Tongue (tissue), 2 donors: ENCODE results near the gene LANCL3. TPM values are rescaled to one million over a fixed set of nuclear protein-coding genes. Genes with fewer than 3 reads are reported as not detected.
"Not testable (repeated sequence)": the region's sequence is repeated elsewhere in the genome, so short reads cannot be mapped to it uniquely, and the experiment has no call there.

ENCODE experiments used
- DNase-seq: peaks from one replicate; pipeline ENCODE4 v3.0.0-alpha.2; 2015
- total RNA-seq: library from RNA; depleted of rRNA; stranded (reverse); fragments of >200 nt; gene quantifications from one replicate; pipeline ENCODE4 v1.2.3, GENCODE V29; 2014

The LANCL3 gene
- 0.51 TPM for total RNA-seq

DNA sequence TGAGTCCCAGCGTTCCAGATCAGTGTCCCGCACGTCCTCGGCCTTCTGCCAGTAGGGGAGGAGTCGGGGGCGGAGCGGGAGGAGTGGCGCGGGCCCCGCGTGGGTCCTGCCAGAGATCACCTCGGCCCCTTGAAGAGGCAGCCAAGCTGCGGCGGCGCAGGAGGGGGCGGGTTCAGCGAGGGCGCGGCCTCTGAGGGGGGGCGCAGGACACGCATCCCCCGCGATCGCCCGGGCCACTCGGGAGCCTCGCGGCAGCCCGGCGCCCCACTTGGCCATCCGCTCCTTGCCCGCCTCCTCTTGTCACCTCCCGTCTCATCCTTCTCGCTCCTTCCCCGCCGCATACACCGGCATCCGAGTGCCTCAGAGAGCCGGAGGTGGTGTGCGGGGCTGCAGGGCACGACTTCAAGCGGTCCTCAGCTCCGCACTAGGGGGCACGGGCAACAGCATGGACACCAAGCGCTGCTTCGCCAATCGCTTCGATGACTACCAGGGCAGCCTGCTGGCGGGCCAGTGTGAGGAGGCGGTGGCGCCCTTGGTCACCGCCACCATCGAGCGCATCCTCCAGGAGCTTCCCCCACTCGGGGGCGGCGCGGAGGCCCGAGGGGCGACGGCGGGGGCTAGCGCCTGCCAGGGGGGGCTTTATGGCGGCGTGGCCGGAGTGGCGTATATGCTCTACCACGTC is at the start of gene LANCL3:
LANCL3 (plus strand) TSS at position 236 of the 682 bp plus-strand sequence; CDS start at position 446, 210 bp downstream.
- peak; percentile 1 for DNase-seq

DNA sequence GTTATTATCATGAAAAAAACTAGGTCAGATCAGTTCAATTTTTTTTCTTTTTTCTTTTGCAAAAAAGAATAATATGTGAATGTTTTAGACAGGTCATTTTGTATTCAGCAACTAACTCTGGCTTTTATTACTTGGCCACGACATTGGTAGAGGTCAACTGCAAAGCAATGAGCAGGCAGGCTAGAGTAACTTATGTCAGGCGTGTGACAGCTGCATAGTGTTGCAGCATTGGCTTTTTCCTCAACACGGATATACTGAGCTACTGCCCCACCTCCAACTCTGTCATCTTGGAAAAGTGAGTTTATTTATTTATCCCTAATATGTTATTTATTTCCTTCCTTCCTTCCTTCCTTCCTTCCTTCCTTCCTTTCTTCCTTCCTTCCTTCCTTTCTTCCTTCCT is 47.8 kb upstream of the LANCL3 start:
- DNase-seq = peak; percentile 3

DNA sequence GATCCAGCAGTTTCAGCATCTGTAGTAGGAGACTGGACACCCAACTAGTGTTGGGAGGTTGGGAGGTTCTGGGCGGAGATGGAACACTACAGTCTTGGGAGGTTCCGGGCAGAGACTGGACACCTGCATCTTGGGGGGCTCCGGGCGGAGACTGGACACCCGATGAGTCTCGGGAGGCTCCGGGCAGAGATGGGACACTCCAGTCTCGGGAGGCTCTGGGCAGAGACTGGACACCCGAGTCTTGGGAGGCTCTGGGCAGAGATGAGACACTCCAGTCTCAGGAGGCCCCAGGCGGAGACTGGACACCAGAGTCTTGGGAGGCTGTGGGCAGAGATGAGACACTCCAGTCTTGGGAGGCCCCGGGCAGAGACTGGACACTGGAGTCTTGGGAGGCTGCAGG is 29.5 kb upstream of the LANCL3 start:
- DNase-seq = no peak

DNA sequence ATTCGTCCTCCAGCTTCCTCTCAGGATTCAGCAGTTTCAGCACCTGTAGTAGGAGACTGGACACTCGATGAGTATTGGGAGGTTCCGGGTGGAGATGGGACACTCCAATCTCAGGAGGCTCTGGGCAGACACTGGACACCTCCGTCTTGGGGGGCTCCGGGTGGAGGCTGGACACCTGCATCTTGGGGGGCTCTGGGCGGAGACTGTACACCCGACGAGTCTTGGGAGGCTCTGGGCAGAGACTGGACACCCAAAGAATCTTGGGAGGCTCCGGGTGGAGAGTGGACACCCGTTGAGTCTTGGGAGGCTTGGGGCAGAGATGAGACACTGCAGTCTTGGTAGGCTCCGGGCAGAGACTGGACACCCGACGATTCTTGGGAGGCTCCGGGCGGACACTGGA is 28.7 kb upstream of the LANCL3 start:
- DNase-seq = no peak

DNA sequence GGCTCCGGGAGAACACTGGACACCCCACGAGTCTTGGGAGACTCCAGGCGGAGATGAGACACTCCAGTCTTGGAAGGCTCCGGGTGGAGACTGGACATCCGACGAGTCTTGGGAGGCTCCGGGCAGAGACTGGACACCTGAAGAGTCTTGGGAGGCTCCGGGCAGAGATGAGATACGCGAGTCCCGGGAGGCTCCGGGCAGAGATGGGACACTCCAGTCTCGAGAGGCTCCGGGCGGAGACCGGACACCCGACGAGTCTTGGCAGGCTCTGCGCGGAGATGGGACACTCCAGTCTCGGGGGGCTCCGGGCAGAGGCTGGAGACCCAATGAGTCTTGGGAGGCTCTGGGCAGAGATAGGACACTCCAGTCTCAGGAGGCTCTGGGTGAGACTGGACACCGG is 28.1 kb upstream of the LANCL3 start:
- DNase-seq = no peak

DNA sequence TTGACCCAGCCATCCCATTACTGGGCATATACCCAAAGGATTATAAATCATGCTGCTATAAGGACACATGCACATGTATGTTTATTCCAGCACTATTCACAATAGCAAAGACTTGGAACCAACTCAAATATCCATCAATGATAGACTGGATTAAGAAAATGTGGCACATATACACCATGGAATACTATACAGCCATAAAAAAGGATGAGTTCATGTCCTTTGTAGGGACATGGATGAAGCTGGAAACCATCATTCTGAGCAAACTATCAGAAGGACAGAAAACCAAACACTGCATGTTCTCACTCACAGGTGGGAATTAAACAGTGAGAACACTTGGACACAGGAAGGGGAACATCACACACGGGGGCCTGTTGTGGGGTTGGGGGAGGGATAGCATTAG is 26.9 kb upstream of the LANCL3 start:
- not testable (repeated sequence) for DNase-seq

DNA sequence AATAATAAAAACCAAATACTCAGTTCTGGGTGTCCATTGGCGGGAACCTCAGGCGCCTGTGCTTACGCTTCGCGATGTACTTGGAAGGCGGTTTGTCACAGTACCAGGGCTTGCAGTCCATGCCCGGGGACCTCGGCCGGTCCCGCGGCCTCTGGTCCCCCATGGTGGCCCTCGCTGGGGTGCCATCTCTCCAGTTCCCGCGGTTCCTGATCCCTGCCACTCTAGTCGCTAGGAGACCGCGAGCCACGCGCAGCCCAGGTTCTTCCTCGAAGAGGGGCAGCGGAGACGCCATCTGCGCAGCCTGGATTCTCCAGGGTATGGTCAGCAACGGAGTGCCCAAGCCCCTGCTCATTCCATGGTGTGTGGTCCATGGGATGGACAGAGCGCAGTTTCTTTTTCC is 26.4 kb upstream of the LANCL3 start:
- no peak for DNase-seq

DNA sequence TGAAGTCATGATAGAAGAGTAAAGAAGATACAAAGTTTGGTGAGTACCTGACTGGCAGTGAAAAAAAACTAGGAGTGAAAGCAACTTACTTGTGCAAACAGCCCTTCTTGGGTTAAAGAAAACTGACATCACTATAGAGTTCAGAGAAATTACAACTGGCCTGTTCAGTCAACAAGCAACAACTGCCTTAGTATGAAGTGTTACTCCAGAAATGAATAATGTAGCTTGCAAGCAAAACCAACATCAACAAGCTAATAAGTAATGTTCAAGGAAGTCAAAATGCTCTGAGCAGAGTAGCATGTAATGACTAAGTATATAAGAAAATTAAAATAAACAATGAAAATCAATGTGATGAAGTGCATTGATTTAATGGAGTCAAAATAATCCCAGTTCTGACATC is 21.8 kb upstream of the LANCL3 start:
- not testable (repeated sequence) for DNase-seq

DNA sequence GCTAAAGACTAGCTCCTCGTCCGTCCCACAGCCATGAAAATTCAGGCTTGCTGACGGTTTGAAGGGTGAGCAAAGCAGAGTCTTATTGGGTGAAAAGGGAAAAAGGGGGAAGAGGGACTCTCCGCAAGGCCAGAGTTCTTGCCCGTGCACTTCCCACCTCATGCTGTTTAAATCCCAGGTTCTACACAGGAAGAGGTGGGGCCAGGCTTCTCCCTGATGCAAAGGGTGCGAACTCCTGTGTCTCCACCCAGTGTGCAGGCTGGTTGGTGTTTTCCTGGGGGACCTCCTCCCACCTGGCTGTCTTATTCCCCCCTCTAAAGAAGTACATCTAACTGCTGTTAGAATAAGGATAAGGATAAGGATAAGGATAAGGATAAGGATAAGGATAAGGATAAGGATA is 18.0 kb upstream of the LANCL3 start:
- DNase-seq = no peak

DNA sequence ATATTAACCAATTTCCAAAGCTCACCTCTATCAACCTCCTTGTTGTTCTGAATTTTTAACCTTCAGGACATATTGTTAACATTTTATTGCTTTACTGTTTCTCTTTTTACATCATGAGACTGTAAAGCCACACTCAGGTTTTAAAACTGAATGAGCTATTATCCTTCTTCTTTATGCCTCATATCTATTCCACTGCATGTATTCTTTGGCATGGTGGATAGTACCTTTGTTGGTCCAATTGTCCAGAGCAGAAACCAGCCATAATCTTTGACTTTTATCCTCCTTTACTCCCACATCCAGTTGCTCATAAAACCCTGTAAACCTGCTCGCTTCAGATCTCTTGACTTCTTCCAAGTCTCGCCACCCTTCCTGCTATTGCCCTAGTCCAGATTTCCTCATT is 6.2 kb upstream of the LANCL3 start:
- DNase-seq = not testable (repeated sequence)

DNA sequence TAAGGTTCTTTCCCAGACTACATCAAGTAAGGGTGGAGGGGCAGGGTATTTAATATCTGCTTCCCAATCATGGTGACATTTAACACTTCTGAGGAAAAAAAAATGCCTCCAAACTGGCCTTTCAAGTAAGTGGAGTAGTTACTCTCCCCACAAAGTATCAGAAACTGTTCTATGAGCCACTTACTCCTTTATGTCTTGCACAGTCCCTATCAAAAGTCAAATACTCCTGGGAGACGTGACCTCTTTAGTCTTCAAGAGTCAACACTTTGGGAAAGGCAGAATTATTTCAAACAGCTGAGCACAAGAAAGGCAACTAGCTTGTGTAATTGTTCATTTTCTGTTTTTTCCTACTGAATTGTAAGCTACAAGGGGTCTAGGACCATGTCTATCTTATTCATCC is 1.1 kb upstream of the LANCL3 start:
- DNase-seq = not testable (repeated sequence)

DNA sequence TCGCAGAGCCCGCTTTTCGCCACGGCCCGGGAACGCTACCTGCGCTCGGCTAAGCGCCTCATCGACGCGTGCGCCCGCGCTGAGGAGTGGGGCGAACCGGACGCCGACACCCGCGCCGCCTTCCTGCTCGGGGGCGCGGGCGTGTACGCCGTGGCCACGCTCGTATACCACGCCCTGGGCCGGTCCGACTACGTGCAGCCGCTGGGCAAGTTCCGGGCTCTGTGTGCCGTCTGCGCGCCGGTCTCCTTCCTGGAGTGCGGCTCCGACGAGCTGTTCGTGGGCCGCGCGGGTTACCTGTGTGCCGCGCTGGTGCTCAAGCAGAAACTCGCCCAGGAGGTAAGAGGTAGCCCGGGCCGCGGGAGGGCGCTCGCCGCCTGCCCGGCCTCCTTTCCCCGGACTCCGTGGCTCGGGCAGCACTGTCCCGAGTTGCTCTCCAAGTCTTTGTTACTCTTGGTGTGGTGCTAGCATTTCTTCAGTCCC is 687 bp downstream of the LANCL3 start:
- DNase-seq = peak; percentile 1

DNA sequence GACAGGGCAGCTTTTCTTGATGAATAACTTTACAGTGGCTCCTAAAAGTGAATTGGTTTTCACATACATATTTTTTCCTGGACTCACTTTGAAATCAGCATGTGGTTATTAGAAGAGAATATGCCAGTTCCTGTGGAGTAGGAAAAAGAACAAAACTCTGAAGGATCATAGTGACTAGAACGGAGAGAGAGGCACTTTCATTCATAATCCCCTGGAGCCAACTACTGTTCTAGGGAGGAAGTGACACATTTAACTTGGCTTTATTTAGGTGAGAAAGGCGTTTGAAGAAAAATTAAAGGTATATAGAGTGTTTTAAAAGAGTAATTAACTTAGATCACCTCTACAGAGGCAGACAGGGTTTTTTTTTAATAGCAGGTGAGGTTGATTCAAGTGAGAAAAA is 1.7 kb downstream of the LANCL3 start:
- not testable (repeated sequence) for DNase-seq

DNA sequence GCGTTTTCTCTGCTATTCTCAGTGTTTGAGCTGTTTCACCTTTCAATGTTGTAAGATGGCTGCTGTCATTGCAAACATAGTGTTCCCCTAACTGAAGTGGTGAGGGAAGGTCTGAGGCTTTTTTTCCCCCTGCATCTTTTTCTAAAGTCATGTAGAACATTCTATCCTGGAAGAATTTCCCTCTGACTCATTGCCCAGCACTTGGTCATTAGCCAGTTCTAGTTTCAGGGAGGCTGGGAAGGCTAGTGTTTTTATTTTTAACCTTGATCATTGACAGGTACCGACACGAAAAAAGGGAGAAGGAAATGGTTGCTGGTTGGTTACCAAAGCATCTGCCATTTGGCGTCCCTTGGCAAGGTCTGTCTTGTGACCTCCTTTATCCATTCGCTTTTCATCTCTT is 6.6 kb downstream of the LANCL3 start:
- no peak for DNase-seq

DNA sequence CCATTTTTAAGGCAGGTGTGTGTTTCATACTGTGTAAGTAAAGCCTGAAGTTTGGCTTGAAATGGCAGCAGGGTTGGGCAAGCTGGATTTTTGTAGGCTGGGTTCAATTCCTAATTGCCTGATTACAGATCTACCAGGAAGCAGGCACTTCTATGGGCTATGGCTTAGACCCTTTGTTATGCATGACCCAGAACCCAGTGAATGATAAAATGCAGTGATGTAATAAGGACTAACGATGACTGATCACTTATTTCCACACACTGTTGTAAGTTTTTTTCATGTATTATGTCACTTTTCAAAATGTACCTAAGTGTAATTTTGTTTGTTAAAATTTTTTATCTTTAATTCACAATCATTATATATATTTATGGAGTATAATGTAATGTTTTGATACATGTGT is 8.6 kb downstream of the LANCL3 start:
- no peak for DNase-seq

DNA sequence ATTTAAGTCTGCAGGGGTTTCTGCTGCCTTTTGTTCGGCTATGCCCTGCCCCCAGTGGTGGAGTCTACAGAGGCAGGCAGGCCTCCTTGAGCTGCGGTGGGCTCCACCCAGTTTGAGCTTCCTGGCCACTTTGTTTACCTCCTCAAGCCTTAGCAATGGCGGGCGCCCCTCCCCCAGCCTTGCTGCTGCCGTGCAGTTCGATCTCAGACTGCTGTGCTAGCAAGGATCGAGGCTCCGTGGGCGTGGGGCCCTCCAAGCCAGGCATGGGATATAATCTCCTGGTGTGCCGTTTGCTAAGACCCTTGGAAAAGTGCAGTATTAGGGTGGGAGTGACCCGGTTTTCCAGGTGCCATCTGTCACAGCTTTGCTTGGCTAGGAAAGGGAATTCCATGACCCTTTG is 15.9 kb downstream of the LANCL3 start:
- DNase-seq = not testable (repeated sequence)

DNA sequence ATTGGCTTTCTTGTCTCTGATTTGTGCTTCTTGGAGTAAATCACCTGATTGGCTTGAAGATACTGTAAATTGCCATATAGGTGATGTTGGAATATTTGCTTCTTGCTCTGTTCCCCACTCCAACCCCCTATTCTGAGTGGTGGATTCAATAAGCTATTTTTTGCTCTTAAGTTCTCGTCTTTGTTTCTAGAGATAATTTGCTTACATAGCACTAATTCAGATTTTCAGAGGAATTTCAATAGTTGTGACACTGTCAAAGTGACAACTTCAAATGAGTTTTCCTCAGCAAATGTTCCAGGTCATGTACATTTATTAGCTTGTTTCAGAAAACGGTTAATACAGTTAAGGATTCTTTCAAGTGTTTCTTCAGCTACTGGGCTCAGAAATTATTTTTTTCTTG is 18.6 kb downstream of the LANCL3 start:
- DNase-seq = no peak

DNA sequence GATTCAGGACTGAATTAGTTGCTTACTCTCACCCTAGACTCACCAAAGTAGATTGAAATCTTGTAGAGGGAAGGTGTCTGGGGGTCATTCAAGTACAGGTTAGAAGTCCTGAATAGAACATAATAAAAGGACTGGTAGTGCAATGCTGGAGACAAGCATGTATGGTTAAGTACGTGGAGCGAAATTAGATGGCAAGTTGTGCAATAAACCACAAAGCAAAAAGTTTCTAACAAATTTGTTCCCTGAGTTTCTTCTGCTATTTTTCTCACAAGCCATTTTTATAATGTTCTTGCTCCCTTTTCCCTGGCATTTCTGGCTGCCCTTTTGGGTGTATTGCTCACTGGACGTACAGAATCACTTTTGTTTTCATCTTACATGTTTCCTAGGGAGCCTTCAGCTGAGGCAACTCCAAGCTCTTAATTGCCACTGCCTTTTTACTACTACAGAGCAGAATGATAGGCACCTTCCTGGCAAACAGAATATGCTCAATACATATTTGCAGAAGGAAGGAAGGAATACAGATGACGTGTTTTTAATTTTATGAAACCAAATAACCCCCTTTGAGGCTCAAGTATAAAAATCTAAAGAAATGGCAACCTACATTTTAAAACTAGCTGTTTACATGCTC is 23.4 kb downstream of the LANCL3 start:
- DNase-seq = no peak

DNA sequence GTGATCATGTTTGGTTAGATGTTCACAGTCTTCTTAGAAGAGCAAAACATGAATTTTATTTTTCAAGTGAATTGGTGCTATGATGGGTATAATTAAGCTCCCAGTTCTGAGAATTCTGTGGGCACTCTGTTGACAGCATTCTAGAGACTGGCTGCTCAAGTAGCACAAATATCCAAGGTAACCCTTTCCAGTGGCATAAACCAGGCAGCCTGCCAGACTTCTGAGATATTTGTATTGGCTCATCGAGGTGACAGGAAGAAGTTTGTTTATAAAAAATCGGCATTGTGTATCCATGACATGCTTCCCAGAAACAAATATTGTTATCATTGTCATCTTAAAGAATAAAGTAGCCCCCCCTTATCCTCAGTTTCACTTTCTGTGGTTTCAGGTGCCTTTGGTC is 28.3 kb downstream of the LANCL3 start:
- DNase-seq = no peak

DNA sequence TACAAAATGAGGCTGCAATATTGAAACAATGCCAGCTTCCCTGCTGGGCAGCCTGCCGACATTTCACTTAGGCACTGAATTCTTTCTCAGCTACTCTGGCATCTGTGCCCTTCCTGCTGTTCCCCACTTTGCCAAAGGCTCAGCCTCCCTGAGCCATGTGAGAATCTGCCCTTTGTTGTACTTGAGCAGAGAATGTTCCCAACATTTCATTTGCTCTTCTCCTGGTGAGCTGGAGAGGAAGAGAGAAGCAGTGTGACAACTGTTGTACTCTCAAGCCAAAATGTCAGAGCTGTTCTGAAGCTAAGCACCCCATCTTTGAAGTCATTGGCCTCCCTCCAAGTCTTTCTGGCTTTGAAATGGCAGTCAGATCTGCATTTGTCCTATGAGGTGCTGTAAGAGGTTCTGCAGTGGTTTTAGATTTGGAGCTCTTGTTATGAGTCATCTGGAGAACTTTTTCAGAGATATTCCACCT is 32.5 kb downstream of the LANCL3 start:
- peak; percentile 1 for DNase-seq

DNA sequence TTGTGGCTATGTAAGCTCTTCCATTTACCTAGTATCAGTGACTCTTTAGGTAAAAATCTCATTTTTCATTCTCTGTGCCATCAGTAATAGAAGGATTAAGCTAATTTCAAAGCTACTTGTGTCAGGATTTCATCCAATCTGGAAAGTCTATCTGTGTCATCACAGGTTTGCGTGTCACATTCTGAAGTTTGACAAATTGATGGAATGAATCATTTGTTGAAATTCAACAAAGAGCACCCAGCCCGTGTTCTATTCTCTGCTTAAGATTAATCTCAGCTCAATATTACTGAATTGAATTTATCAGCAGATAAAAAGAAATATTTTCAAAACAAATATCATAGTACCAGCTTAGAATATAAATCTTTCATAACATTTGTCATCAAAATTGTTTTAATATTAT is 35.8 kb downstream of the LANCL3 start:
- DNase-seq = no peak

DNA sequence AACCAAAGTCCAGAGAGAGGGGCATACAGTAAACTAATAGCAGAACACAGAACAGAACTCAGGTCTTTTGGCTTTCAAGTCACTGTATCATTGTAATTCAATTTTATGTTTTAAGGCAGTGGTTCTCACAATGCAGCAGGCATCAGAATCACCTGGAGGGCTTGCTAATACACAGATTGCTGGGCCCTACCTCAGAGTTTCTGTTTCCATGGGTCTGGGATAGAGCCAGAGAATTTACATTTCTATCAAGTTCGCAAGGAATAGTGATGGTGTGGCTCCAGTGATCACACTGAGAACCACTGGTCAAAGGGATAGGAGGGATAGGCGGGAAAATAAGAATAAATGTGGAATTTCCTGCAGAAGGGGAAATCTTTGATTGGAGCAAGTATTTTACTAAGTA is 36.7 kb downstream of the LANCL3 start:
- no peak for DNase-seq

DNA sequence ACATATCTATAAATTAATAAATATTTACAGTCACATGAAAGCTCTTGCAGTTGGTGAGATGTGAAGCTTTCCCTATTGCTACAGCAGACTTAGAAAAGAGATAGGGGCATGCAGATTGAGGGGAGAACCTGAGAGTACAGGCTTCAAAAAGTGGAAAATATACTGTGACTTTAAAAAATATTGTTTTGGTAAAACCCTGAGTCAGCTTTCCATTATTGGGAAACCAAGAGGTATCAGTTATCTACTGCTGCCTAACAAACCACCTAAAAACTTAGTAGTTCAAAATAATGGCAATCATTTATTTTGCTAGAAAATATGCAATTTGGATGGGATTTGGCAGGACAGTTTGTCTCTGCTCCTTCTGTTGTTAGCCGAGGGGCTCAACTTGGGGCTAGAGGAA is 38.3 kb downstream of the LANCL3 start:
- DNase-seq = no peak

DNA sequence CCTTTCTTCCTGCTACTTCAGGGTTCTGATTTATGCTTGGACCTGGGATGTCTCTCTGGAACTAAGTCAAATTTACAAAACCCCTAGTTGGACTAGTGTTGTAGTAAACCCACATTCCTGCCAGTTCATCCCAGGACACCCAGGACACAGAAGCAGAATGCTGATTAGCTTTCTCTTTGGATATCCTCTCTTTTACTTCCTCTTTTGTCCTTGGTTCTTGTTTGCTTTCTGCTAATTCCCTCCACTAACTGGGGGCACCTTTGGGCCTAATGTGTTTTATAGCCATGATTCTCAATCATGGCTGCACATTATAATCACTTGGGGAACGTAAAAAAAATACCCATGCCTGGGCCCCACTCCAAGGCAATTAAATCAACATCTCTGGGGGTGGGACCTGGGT is 42.5 kb downstream of the LANCL3 start:
- DNase-seq = no peak
